ENCODE measurements around the gene DCUN1D4.

Gene DCUN1D4

GRCh38 chr4:51963841-51964517 is 121.0 kb downstream of the DCUN1D4 start:
- no peak for TF ChIP-seq ZBTB7A (IDR thresholded peaks at IDR 0.05; ENCODE audit: low read depth)
- no peak for TF ChIP-seq TCF12 (IDR thresholded peaks at IDR 0.05; ENCODE audit: low read depth)
- TF ChIP-seq, protein P1, sequence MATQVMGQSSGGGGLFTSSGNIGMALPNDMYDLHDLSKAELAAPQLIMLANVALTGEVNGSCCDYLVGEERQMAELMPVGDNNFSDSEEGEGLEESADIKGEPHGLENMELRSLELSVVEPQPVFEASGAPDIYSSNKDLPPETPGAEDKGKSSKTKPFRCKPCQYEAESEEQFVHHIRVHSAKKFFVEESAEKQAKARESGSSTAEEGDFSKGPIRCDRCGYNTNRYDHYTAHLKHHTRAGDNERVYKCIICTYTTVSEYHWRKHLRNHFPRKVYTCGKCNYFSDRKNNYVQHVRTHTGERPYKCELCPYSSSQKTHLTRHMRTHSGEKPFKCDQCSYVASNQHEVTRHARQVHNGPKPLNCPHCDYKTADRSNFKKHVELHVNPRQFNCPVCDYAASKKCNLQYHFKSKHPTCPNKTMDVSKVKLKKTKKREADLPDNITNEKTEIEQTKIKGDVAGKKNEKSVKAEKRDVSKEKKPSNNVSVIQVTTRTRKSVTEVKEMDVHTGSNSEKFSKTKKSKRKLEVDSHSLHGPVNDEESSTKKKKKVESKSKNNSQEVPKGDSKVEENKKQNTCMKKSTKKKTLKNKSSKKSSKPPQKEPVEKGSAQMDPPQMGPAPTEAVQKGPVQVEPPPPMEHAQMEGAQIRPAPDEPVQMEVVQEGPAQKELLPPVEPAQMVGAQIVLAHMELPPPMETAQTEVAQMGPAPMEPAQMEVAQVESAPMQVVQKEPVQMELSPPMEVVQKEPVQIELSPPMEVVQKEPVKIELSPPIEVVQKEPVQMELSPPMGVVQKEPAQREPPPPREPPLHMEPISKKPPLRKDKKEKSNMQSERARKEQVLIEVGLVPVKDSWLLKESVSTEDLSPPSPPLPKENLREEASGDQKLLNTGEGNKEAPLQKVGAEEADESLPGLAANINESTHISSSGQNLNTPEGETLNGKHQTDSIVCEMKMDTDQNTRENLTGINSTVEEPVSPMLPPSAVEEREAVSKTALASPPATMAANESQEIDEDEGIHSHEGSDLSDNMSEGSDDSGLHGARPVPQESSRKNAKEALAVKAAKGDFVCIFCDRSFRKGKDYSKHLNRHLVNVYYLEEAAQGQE (IDR thresholded peaks at IDR 0.05; ENCODE audit: low read depth) = no peak
- no peak for TF ChIP-seq TAF1 (IDR thresholded peaks at IDR 0.05; ENCODE audit: low read depth)

- TF ChIP-seq, protein P2, sequence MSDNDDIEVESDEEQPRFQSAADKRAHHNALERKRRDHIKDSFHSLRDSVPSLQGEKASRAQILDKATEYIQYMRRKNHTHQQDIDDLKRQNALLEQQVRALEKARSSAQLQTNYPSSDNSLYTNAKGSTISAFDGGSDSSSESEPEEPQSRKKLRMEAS (IDR thresholded peaks at IDR 0.05) = no peak
- TF ChIP-seq TCF12 (IDR thresholded peaks at IDR 0.05; ENCODE audit: low read depth) = no peak
- TF ChIP-seq, protein P1 (IDR thresholded peaks at IDR 0.05; ENCODE audit: low read depth) = no peak
- TF ChIP-seq RAD21 (IDR thresholded peaks at IDR 0.05; ENCODE audit: low read depth) = no peak
- TF ChIP-seq NFIC (IDR thresholded peaks at IDR 0.05) = no peak
Measured at GRCh38 chr4:51965862-51966261, 122.9 kb downstream of the DCUN1D4 start.

Data from Ishikawa (cell line).